ENCODE results near the gene NCLN.
"Not testable (repeated sequence)": the region's sequence is repeated elsewhere in the genome, so short reads cannot be mapped to it uniquely, and the experiment has no call there.

NCLN gene

DNA sequence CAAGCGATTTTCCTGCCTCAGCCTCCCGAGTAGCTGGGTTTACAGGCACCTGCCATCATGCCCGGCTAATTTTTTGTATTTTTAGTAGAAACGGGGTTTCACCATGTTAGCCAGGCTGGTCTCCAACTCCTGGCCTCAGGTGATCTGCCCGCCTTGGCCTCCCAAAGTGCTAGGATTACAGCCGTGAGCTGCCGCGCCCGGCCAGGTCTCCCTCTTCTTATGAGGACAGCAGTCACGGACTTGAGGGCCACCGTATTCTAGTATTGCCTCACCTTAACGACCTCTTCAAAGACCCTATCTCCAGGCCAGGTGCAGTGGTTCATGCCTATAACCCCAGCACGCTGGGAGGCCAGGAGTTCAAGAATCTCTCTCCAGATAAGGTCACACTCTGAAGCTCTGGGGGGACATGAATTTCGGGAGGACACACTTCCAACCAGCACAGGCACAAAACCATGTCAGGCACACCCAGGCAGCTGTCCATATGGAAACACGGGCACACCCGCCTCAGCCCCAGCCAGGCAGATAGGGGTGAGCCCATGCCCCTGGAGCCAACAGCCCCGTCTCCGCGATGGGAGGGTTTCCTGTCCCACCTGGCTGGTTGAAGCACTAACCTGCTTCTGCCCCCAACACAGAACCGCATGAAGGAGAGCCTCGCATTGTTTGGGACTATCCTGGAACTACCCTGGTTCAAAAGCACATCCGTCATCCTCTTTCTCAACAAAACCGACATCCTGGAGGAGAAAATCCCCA lies 28.5 kb upstream of the NCLN start:
- no peak for DNase-seq

- DNase-seq: no peak
Observed at GRCh38 chr19:3159565-3159964, 26.2 kb upstream of the NCLN start.

DNA sequence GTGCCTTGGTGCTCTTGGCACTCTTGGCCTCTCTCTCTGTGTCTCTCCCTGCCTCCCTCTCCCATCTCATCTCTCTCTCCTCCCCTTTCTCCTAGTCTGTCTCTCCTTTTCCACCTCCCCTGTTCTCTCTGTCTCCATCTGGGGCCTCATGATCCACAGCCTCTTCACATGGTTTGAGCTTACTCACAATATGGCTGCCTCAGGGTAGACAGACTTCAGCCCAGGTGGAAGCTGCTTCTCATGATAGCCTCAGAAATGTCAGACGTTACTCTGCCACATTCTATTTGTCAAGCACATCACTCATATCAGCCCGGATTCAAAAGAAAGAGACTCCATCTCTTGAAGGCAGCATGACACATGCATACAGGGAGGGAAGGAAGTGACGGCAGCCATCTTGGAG lies 25.5 kb upstream of the NCLN start:
- DNase-seq: no peak

- DNase-seq: no peak
Observed at GRCh38 chr19:3161453-3161852, 24.3 kb upstream of the NCLN start.

- no peak for DNase-seq
Observed at GRCh38 chr19:3162418-3163229, 23.1 kb upstream of the NCLN start.

- peak; percentile 76 for DNase-seq
Observed at GRCh38 chr19:3163230-3163886, 22.4 kb upstream of the NCLN start.

DNA sequence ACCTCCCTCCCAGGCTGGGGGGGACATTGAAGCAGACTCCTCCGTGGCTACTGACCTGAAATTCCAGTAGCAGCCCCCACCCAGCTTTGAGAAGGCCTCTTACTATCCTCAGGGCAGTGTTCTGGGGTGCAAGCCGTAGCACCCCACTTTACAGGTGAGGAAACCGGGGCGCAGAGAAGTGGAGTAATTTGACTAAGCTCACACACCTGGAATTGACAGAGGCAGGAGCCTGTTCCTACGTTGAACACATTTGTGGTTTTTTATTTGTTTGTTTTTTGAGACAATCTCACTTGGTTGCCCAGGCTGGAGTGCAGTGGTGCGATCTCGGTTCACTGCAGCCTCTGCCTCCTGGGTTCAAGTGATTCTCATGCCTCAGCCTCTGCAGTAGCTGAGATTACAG lies 21.8 kb upstream of the NCLN start:
- DNase-seq: no peak

DNA sequence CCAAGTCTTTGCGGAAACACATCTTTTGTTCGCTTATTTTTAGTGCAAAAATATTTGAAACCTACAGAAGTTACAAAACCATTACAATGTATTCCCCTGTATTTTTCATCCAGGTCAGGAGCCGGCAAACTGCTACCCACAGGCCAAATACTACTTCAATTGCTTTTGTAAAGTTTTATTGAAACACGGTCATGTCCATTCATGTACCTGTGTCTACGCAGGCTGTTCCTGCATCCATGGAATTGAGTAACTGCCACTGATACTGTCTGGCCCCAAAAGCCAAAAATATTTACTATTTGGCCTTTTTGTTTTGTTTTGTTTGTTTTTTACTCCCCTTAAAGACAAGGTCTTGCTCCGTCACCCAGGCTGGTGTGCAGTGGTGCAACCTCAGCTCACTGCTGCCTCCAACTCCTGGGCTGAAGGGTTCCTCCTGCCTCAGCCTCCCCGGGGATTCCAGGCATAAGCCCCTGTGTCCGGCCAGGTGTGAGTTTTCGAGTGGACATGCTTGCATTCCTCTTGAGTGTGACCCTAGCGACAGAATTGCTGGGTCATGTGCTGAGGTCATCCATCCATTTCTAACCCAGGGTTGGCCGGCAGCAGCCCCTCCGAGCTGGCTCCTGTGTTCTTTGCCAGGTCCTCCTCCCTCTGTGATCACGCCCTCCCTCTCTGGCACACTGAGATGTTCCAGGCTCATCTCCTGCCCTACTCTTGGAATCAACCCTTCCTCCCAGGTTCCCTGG lies 18.0 kb upstream of the NCLN start:
- DNase-seq: no peak

DNA sequence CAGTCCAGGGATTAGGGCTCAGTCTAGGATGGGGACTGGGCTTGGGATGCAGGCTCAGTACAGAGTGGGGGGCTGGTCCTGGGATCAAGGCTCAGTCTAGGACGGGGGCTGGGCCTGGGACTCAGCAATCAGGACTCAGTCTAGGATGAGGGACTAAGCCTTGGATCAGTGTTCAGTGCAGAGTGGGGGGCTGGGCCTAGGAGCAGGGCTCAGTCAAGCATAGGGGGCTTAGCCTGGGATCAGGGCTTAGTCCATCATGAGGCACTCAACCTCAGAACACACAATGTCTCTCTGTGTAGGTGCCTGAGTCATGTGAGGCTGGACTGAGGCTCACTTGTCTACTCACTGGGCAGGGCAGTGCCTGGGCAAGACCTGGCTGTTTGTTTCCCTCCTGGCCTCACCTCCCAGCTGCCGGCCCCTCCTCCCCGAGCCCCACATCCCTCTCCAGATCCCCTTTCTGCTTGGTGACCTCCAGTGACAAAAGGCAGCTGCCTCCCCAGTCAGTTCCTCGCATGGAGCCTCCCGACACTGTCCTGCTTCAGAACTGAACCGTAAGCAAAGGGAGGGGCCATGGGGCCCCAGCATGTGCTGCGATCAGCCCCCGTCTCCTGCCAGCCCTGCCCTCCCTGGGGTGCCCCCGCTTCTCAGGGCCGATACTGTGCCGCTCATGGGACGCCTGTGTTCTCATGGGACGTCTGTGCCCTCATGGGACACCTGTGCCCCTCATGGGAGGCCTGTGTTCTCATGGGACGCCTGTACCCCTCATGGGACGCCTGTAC lies 13.6 kb upstream of the NCLN start:
- no peak for DNase-seq

DNA sequence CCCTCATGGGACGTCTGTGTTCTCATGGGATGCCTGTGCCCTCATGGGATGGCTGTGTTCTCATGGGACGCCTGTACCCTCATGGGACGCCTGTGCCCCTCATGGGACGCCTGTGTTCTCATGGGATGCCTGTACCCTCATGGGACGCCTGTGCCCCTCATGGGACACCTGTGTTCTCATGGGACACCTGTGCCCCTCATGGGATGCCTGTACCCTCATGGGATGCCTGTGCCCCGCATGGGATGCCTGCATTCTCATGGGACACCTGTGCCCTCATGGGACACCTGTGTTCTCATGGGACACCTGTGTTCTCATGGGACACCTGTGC lies 13.1 kb upstream of the NCLN start:
- DNase-seq: not testable (repeated sequence)

DNA sequence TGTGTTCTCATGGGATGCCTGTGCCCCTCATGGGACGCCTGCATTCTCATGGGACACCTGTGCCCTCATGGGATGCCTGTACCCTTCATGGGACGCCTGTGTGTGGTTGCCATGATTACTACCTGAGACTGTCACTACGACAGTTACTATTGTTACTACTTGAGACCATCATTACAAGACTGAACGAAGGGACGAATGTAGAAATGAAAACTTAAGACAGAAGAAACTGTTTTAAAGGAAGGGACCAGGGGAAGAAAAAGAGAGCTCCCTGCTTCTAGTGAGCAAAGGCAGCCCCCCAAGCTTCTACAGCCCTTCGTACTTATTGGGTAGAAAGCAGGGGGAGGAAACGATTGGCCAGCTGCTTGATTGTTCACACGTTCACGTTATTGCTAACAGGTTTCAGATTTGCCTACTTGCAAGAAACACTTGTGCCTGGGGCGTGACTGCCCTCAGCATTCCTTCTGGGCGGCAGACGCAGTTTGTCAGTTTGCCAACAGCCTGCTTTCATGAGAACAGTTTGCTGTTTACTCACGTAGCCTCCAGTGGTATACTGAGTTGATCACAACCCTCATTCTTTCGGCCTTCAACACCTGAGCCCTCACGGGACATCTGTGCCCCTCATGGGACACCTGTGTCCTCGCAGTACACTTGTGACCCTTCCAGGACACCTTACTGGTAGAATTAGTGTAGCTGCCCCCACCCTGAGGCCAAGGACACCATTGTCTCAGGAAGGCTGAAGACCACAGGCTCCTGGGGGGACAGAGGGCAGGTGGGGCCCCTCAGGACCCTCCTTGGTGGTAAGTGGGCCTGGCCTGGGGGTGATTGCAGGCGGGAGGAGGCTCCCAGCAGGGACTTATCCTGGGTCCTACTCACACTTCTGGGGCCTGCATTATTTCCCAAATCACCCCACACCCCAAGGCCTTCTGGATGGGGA lies 9.7 kb upstream of the NCLN start:
- DNase-seq: peak; percentile 57

- peak; percentile 79 for DNase-seq
Observed at GRCh38 chr19:3176715-3177501, 8.8 kb upstream of the NCLN start.

DNA sequence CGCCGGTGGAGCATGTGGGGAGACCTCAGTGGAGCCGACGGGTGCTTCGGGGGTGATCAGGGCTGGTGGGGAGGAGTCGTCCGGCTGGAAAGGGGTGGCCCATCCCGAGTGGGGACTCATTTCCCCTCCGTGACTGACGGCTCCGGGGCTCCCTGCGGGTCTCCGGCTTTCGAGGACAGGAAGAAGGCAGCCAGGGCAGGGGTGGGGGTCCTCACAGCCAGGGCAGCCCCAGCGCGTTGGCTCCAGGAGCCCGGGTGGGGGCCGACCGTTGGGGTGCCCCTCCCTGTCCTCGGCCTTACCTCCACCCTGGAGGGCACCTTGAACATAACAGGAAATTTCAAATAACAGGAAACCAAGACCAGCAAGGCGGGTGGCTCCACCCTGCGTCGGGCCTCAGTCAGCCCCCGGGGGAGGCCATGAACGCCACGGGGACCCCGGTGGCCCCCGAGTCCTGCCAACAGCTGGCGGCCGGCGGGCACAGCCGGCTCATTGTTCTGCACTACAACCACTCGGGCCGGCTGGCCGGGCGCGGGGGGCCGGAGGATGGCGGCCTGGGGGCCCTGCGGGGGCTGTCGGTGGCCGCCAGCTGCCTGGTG lies 7.3 kb upstream of the NCLN start, which contains the start of gene S1PR4:
Gene S1PR4, plus strand, starts transcription at position 393 of the 596 bp plus-strand sequence. Its CDS starts 24 bp downstream, at position 417.
- peak; percentile 76 for DNase-seq

- DNase-seq: no peak
Observed at GRCh38 chr19:3178973-3179738, 6.6 kb upstream of the NCLN start.

DNA sequence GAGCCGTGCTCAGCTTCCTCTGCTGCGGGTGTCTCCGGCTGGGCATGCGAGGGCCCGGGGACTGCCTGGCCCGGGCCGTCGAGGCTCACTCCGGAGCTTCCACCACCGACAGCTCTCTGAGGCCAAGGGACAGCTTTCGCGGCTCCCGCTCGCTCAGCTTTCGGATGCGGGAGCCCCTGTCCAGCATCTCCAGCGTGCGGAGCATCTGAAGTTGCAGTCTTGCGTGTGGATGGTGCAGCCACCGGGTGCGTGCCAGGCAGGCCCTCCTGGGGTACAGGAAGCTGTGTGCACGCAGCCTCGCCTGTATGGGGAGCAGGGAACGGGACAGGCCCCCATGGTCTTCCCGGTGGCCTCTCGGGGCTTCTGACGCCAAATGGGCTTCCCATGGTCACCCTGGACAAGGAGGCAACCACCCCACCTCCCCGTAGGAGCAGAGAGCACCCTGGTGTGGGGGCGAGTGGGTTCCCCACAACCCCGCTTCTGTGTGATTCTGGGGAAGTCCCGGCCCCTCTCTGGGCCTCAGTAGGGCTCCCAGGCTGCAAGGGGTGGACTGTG lies 5.9 kb upstream of the NCLN start:
- peak; percentile 43 for DNase-seq

DNA sequence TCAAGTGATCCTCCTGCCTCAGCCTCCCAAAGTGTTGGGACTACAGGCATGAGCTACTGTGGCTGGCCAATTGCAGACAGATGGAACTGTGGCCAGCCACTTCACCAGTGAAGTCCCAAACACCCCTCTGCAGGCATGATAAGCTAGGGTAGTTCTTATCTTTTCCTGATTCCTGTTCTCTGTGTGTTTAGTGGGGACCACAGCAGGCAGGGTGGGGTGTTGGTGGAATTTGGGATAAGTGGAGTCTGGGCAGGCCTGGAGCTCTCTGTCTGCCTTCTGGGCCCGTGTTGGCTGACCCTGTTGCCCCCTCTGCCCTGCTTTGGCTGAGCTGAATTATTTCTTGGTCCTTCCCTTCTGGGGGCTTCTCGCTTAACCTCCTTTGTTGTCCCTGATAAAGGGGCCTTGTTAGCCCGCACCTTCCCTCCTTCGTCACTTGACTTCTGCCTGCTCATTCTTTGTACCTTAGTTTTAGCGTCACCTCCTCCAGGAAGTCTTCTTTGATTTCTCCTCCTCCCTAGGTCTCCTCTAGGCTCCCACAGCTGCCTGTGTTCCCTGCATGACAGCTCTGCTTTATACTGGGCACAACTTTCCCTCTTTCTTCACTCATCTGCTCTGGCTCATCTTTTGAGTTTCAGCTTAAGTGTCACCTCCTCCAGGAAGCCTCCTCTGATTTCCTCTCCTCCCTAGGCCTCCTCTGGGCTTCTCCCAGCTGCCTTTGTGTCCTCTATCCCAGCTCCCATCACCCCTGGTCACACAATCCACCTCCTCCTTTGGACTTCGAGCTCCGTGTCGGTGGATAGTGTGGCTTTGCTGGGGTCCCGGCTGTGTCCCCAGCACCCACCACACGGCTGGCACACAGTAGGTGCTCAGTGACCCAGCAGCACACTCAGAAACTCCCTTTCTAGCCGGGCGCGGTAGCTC lies 1.7 kb upstream of the NCLN start:
- no peak for DNase-seq

DNA sequence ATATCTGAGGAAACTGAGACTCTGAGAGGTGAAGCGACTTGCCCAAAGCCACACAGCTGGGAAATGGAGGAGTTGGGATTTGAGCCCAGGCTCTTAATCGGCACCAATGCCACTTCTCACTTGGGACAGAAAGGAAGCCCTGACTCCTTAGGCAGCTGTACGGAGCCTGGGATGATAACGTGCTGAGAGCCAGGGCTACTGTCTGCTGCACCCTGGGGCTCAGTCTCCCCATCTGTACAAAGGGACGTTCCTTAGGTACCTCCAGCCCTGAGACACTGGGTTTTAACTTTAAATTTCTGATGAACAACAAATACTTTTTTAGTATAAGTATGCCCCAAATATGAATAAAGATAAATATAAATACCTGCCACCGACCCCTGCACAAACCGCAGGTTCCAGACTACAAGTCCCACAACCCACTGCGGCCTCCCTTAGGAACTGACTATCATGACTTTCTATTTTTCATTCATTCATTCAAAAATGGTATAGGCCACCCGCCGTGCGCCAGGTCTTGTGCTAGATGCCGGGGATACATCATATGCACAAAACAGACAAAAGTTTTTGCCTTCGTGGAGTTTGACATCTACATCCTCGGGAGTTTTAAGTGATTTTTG lies 776 bp upstream of the NCLN start:
- DNase-seq: peak; percentile 76
